ENCODE data around the gene ZNF112.
"Not testable (repeated sequence)": the region's sequence is repeated elsewhere in the genome, so short reads cannot be mapped to it uniquely, and the experiment has no call there.

ZNF112 gene

GRCh38 chr19:44345959-44346358, 10.5 kb downstream of the ZNF112 start:
- DNase-seq (ENCODE audit: low read depth): no peak
- no peak for TF ChIP-seq CTCF (IDR thresholded peaks at IDR 0.05; ENCODE audit: low read depth, low read length, missing control alignments)
- H3K4me3 ChIP-seq (ENCODE audit: low read depth, low read length): no peak overlapping the region

DNA sequence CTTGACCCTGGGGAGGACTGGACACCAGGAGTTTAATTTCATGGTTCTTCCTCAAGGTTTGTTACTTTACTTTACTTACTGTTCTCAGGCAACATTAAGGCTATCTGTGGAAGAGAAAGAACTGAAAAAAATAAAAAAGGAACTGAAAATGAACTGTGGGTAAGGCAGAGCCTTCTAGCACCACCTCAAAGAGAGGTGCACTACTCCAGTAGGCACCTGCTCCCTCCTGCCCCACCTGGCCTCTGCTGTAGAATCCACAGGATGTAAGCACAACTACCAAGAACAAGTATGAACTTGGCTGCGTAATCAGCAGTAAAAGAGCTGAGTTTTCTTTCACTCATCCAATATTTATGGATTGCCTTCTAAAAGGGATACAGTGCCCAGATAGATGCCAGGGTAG, 12.2 kb downstream of the ZNF112 start:
- DNase-seq (ENCODE audit: low read depth): no peak
- no peak overlapping the region for H3K4me3 ChIP-seq (ENCODE audit: low read depth, low read length)
- TF ChIP-seq CTCF (IDR thresholded peaks at IDR 0.05; ENCODE audit: low read depth, low read length, missing control alignments): no peak

- no peak overlapping the region for H3K4me3 ChIP-seq (ENCODE audit: low read depth, low read length)
- no peak for DNase-seq (ENCODE audit: low read depth)
- TF ChIP-seq CTCF (IDR thresholded peaks at IDR 0.05; ENCODE audit: low read depth, low read length, missing control alignments): no peak
Observed at GRCh38 chr19:44341794-44342193, 14.7 kb downstream of the ZNF112 start.

GRCh38 chr19:44334639-44335038, 21.8 kb downstream of the ZNF112 start:
- not testable (repeated sequence) for DNase-seq (ENCODE audit: low read depth); H3K4me3 ChIP-seq (ENCODE audit: low read depth, low read length)

- DNase-seq (ENCODE audit: low read depth): no peak
- TF ChIP-seq CTCF (IDR thresholded peaks at IDR 0.05; ENCODE audit: low read depth, low read length, missing control alignments): no peak
- H3K4me3 ChIP-seq (ENCODE audit: low read depth, low read length): no peak overlapping the region
Observed at GRCh38 chr19:44332145-44332544, 24.3 kb downstream of the ZNF112 start.

DNA sequence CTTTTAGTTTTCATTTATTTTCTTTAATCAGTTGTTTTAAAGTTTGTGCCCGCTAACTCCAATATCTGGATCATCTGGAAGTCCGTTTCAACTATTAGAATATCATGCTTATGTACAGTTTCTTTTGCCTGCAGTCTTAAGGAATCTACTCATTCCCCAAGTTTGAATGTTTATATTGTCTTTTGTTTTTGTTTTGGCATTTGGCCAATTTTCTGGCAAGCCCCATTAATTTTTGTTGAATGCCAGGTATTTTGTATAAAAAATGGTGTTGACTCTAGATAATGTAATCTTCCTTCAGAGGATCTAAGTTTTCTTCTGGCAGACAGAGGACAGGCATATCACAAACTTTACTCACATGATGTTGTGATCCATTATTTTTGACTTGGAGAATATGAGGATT, 40.6 kb downstream of the ZNF112 start:
- no peak for TF ChIP-seq CTCF (IDR thresholded peaks at IDR 0.05; ENCODE audit: low read depth, low read length, missing control alignments)
- H3K4me3 ChIP-seq (ENCODE audit: low read depth, low read length): no peak overlapping the region
- no peak for DNase-seq (ENCODE audit: low read depth)

- no peak for DNase-seq (ENCODE audit: low read depth)
- TF ChIP-seq CTCF (IDR thresholded peaks at IDR 0.05; ENCODE audit: low read depth, low read length, missing control alignments): no peak
- no peak overlapping the region for H3K4me3 ChIP-seq (ENCODE audit: low read depth, low read length)
Observed at GRCh38 chr19:44313231-44313630, 43.2 kb downstream of the ZNF112 start.

DNA sequence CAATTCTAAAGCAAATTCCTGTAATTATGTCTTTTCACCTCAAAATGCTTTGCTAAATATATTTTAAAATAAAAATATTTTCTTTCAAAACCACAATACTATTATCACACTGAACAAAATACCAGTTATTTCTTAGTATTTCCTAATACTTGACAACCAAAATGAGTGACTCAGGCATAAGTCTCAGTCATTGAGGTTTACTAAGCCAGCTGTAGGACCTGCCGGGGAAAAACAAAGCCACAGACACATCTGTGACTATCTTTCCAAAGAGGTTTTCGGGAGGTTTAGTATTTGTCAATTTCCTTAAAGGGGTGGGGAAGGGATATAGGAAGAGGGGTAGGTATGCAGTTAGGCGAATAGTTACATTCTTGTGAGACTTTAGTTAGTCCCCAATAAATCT, 48.5 kb downstream of the ZNF112 start:
- no peak for TF ChIP-seq CTCF (IDR thresholded peaks at IDR 0.05; ENCODE audit: low read depth, low read length, missing control alignments)
- DNase-seq (ENCODE audit: low read depth): no peak
- H3K4me3 ChIP-seq (ENCODE audit: low read depth, low read length): no peak overlapping the region

Data from GM12864 (cell line).